ENCODE data around the gene LASP1NB.

Gene LASP1NB

DNA sequence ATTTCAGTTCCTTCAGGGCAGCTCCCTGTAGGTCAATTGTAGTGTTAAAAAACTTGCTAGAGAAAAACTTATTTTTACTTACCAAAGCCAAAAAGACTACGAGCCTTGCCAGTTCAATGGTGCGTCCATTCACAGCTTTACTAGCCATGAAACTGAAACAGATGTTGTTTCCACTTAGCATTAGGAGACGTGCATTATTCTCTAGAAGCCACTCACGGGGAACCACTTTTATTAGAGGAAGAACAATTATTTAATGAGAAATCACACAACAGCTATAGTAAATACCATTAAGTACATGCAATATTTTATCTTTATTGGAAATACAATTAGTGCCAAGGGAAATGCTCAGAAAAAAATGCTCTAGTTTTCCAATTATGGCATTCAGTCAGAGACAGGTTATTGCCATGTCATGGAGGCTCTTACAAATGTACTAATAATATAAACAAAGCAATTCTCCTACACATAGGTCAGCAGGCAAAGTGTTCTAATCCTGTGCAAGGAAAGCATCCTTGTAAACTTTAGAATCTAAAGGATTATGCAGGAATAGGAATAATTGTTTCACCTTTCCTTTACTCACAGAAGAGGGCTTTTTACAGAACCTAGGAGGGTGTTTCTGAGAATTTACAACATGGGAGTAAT lies 17.4 kb downstream of the LASP1NB start:
- Histone ChIP-seq H3K4me3 (ENCODE audit: low read length) (no peak overlapping the region), H3K79me2 (replicated peaks; ENCODE audit: insufficient read depth, low read length) (no peaks in the 10 kb centered on the region), H3F3A (ENCODE audit: insufficient read depth, low read length, poor library complexity, severe bottlenecking) (no peaks in the 10 kb centered on the region), H3K27me3 (ENCODE audit: insufficient read depth, low read depth, low read length) (no peaks in the 10 kb centered on the region), H3K9ac (ENCODE audit: low read length) (no peak overlapping the region), H3K9me2 (ENCODE audit: insufficient read depth, low read length) (no peaks in the 10 kb centered on the region), H3K4me2 (ENCODE audit: low read length) (no peak overlapping the region), H3K36me3 (ENCODE audit: insufficient read depth, low read length) (no peaks in the 10 kb centered on the region), H4K20me1 (ENCODE audit: insufficient read depth) (no peaks in the 10 kb centered on the region), H3K9me3 (ENCODE audit: low read length) (no peaks in the 10 kb centered on the region), H3K27ac (ENCODE audit: low read length) (no peak overlapping the region), H2AFZ (ENCODE audit: low read depth, low read length) (no peak overlapping the region)
- no peak for TF ChIP-seq POLR2AphosphoS5 (IDR thresholded peaks at IDR 0.05)
- TF ChIP-seq, protein P1, sequence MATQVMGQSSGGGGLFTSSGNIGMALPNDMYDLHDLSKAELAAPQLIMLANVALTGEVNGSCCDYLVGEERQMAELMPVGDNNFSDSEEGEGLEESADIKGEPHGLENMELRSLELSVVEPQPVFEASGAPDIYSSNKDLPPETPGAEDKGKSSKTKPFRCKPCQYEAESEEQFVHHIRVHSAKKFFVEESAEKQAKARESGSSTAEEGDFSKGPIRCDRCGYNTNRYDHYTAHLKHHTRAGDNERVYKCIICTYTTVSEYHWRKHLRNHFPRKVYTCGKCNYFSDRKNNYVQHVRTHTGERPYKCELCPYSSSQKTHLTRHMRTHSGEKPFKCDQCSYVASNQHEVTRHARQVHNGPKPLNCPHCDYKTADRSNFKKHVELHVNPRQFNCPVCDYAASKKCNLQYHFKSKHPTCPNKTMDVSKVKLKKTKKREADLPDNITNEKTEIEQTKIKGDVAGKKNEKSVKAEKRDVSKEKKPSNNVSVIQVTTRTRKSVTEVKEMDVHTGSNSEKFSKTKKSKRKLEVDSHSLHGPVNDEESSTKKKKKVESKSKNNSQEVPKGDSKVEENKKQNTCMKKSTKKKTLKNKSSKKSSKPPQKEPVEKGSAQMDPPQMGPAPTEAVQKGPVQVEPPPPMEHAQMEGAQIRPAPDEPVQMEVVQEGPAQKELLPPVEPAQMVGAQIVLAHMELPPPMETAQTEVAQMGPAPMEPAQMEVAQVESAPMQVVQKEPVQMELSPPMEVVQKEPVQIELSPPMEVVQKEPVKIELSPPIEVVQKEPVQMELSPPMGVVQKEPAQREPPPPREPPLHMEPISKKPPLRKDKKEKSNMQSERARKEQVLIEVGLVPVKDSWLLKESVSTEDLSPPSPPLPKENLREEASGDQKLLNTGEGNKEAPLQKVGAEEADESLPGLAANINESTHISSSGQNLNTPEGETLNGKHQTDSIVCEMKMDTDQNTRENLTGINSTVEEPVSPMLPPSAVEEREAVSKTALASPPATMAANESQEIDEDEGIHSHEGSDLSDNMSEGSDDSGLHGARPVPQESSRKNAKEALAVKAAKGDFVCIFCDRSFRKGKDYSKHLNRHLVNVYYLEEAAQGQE (IDR thresholded peaks at IDR 0.05; ENCODE audit: borderline replicate concordance): no peak
- TF ChIP-seq EP300 (conservative IDR thresholded peaks at IDR 0.05; ENCODE audit: poor library complexity, severe bottlenecking): no peak
- no peak for TF ChIP-seq RAD21 (conservative IDR thresholded peaks at IDR 0.05)
- TF ChIP-seq, protein P2, sequence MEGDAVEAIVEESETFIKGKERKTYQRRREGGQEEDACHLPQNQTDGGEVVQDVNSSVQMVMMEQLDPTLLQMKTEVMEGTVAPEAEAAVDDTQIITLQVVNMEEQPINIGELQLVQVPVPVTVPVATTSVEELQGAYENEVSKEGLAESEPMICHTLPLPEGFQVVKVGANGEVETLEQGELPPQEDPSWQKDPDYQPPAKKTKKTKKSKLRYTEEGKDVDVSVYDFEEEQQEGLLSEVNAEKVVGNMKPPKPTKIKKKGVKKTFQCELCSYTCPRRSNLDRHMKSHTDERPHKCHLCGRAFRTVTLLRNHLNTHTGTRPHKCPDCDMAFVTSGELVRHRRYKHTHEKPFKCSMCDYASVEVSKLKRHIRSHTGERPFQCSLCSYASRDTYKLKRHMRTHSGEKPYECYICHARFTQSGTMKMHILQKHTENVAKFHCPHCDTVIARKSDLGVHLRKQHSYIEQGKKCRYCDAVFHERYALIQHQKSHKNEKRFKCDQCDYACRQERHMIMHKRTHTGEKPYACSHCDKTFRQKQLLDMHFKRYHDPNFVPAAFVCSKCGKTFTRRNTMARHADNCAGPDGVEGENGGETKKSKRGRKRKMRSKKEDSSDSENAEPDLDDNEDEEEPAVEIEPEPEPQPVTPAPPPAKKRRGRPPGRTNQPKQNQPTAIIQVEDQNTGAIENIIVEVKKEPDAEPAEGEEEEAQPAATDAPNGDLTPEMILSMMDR (IDR thresholded peaks at IDR 0.05; ENCODE audit: poor library complexity, severe bottlenecking): no peak
- no peak for TF ChIP-seq EZH2 (IDR thresholded peaks at IDR 0.05; ENCODE audit: borderline replicate concordance, insufficient read depth, low read length, poor library complexity, severe bottlenecking)
- no peak for TF ChIP-seq TAF1 (IDR thresholded peaks at IDR 0.05; ENCODE audit: low read depth)
- TF ChIP-seq MXI1 (conservative IDR thresholded peaks at IDR 0.05; ENCODE audit: poor library complexity, severe bottlenecking): no peak
- no peak for TF ChIP-seq SMC3 (conservative IDR thresholded peaks at IDR 0.05; ENCODE audit: poor library complexity)

DNA sequence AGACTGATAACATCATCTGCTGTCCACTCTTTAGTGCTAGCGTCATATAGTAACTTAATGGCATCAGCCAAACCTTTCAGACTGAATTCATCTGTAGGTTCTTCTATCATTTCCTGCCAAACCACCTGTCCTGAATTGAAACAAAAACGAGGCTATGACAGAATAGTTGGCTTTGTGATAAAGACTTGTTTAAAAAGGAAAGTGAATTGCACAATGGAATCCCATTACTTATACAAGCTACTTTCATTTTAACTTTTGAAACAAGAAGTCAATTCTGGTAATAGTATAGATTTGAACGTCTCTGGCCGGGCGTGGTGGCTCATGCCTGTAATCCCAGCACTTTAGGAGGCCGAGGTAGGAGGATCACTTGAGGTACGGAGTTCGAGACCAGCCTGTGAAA lies 18.2 kb downstream of the LASP1NB start:
- no peaks in the 10 kb centered on the region for H4K20me1 ChIP-seq (ENCODE audit: insufficient read depth)
- H3K36me3 ChIP-seq (ENCODE audit: insufficient read depth, low read length): no peaks in the 10 kb centered on the region
- H3K27me3 ChIP-seq (ENCODE audit: insufficient read depth, low read depth, low read length): no peaks in the 10 kb centered on the region
- H3K4me2 ChIP-seq (ENCODE audit: low read length): no peak overlapping the region
- TF ChIP-seq MXI1 (conservative IDR thresholded peaks at IDR 0.05; ENCODE audit: poor library complexity, severe bottlenecking): no peak
- TF ChIP-seq, protein P2 (IDR thresholded peaks at IDR 0.05; ENCODE audit: poor library complexity, severe bottlenecking): no peak
- TF ChIP-seq EZH2 (IDR thresholded peaks at IDR 0.05; ENCODE audit: borderline replicate concordance, insufficient read depth, low read length, poor library complexity, severe bottlenecking): no peak
- TF ChIP-seq TAF1 (IDR thresholded peaks at IDR 0.05; ENCODE audit: low read depth): no peak
- TF ChIP-seq SMC3 (conservative IDR thresholded peaks at IDR 0.05; ENCODE audit: poor library complexity): no peak
- TF ChIP-seq, protein P1 (IDR thresholded peaks at IDR 0.05; ENCODE audit: borderline replicate concordance): no peak
- no peak for TF ChIP-seq EP300 (conservative IDR thresholded peaks at IDR 0.05; ENCODE audit: poor library complexity, severe bottlenecking)
- no peak for TF ChIP-seq RAD21 (conservative IDR thresholded peaks at IDR 0.05)
- no peak for TF ChIP-seq POLR2AphosphoS5 (IDR thresholded peaks at IDR 0.05)
- H3K27ac ChIP-seq (ENCODE audit: low read length): no peak overlapping the region
- no peak overlapping the region for H3K9ac ChIP-seq (ENCODE audit: low read length)
- H3K9me2 ChIP-seq (ENCODE audit: insufficient read depth, low read length): no peaks in the 10 kb centered on the region
- H3F3A ChIP-seq (ENCODE audit: insufficient read depth, low read length, poor library complexity, severe bottlenecking): no peaks in the 10 kb centered on the region
- H3K4me3 ChIP-seq (ENCODE audit: low read length): no peak overlapping the region
- no peaks in the 10 kb centered on the region for H3K79me2 ChIP-seq (replicated peaks; ENCODE audit: insufficient read depth, low read length)
- no peak overlapping the region for H2AFZ ChIP-seq (ENCODE audit: low read depth, low read length)
- no peaks in the 10 kb centered on the region for H3K9me3 ChIP-seq (ENCODE audit: low read length)

Measured in neural cell (in vitro differentiated cells).